ENCODE data around the gene DRD3. TPM values are rescaled to one million over a fixed set of nuclear protein-coding genes. Genes with fewer than 3 reads are reported as not detected.

DRD3 gene
- total RNA-seq, 2 donors from 2014 or later: not detected

DNA sequence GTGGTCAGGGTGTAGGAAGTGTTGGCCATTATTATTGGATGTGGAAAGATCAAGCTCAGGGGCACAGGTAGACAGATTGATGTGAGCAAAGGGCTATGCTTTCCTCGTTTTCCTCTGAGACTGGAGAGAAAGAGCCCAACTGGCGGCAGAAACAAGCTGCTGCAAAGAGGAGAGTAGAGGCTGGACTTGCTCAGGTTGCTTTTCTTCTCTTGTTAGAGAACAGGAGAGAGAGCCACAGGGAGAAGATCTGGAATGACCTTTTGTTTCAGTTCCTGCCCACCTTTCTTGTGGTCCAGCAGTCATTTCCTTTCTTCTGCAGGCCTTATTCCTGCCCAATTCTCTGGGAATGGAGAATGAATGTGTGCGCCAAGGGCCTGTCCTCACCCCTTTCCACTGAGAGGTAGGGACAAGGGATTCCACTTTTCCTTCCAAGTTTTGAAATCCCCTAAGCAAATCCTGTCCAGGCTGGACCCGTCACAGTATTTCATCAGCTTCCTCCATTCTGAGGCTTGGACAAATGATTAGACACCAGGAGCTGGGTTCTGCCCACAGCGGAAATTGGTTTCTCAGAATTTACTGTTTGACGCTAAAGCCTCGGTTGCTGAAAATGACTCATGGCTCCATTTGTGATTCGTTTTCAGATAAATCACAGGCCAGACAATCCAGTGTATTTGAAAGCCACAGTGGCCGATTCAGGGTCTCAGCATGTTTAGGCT is 42.5 kb upstream of the DRD3 start:
- Histone ChIP-seq H3K27ac (no peak overlapping the region), H3K9me3 (no peaks in the 10 kb centered on the region), H3K27me3 (no peaks in the 10 kb centered on the region), H3K4me3 (no peak overlapping the region), H3K9ac (ENCODE audit: low read depth in 2 of 2, low read length in 2 of 2) (no peak overlapping the region), H3K36me3 (no peaks in the 10 kb centered on the region), H3K4me1 (no peaks in the 10 kb centered on the region)
- intact Hi-C loops (cut with DNase I): no loop called here
- no peak for DNase-seq
- TF ChIP-seq, protein P1, sequence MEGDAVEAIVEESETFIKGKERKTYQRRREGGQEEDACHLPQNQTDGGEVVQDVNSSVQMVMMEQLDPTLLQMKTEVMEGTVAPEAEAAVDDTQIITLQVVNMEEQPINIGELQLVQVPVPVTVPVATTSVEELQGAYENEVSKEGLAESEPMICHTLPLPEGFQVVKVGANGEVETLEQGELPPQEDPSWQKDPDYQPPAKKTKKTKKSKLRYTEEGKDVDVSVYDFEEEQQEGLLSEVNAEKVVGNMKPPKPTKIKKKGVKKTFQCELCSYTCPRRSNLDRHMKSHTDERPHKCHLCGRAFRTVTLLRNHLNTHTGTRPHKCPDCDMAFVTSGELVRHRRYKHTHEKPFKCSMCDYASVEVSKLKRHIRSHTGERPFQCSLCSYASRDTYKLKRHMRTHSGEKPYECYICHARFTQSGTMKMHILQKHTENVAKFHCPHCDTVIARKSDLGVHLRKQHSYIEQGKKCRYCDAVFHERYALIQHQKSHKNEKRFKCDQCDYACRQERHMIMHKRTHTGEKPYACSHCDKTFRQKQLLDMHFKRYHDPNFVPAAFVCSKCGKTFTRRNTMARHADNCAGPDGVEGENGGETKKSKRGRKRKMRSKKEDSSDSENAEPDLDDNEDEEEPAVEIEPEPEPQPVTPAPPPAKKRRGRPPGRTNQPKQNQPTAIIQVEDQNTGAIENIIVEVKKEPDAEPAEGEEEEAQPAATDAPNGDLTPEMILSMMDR (IDR thresholded peaks at IDR 0.05): no peak

DNA sequence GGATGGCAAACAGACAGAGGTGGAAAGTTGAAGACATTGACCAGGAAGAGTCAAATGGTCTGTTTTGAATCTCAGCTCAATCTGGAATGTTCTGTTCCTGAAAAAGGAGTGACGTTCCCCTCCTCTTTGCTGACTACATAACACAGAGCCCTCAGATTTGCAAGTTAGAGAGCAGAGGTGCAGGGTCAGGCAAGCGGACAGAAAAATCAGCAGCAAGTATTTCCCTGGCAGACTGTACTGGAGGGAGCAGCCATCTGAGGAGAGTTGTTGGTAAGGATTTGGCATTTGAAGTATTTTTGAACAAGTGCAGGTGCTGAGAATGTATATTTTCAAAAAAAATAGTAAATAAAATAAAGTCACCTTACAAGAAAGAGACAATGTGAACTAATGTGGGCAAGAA is 40.9 kb upstream of the DRD3 start:
- H3K4me3 ChIP-seq: no peak overlapping the region
- H3K4me1 ChIP-seq: no peaks in the 10 kb centered on the region
- intact Hi-C loops (cut with DNase I): no loop called here
- no peak overlapping the region for H3K27ac ChIP-seq
- no peaks in the 10 kb centered on the region for H3K27me3 ChIP-seq
- H3K36me3 ChIP-seq: no peaks in the 10 kb centered on the region
- no peak for DNase-seq
- TF ChIP-seq, protein P1 (IDR thresholded peaks at IDR 0.05): no peak
- no peaks in the 10 kb centered on the region for H3K9me3 ChIP-seq
- H3K9ac ChIP-seq (ENCODE audit: low read depth in 2 of 2, low read length in 2 of 2): no peak overlapping the region

DNA sequence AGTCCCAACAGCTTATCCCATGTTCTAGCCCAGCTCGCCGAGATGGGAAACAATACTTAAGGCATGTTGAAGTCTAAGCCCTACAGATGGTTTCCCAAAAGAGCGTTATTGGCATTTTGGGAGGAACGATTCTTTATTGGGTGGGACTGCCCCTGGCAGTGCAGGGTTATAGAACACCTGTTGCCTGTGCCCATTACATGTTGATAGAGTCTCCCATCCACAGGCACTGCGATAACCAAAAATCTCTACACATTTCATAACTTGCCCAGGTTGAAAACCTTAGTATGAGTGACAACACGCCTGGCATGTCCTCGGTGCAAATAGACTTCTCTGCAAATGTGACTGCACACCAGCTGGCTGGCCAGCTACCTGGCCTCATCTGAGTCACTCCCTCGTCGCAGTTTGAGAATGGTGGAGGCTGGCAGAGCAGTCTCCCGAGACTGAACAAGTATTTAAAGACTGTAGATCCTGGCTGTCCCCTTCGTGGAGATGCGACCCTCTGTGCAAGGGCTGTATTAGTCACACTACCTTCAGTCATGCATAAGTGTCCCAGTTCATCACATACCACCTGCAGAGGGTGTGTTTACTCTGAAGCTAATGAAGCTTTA is 39.8 kb upstream of the DRD3 start:
- Histone ChIP-seq H3K4me1 (no peaks in the 10 kb centered on the region), H3K27me3 (no peaks in the 10 kb centered on the region), H3K36me3 (no peaks in the 10 kb centered on the region), H3K9me3 (no peaks in the 10 kb centered on the region), H3K27ac (no peak overlapping the region), H3K9ac (ENCODE audit: low read depth in 2 of 2, low read length in 2 of 2) (no peak overlapping the region), H3K4me3 (no peak overlapping the region)
- TF ChIP-seq, protein P1 (IDR thresholded peaks at IDR 0.05): no peak
- intact Hi-C loops (cut with DNase I): no loop called here
- no peak for DNase-seq

DNA sequence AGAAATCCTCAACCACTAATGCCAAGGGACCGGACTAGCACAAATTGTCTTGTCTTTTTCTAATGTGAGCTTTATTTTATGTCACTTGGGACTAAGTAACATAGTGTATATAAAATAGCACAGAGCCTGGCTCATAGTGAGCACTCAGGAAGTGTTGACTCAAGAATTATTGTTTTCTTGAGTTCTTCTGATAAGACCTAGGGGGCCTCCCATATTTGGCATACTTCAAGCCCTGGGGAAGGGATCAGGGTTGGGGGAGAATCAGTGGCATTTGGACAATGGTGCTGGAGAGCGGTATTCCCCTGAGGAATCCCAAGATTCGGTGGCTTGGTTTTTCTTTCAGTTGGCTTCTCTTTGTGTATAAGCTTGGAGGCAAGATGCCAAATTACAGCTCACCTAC is 39.2 kb upstream of the DRD3 start:
- no peaks in the 10 kb centered on the region for H3K27me3 ChIP-seq
- no peaks in the 10 kb centered on the region for H3K36me3 ChIP-seq
- no peak for DNase-seq
- no peak overlapping the region for H3K4me3 ChIP-seq
- TF ChIP-seq, protein P1 (IDR thresholded peaks at IDR 0.05): no peak
- H3K4me1 ChIP-seq: no peaks in the 10 kb centered on the region
- H3K9me3 ChIP-seq: no peaks in the 10 kb centered on the region
- no peak overlapping the region for H3K27ac ChIP-seq
- H3K9ac ChIP-seq (ENCODE audit: low read depth in 2 of 2, low read length in 2 of 2): no peak overlapping the region
- intact Hi-C loops (cut with DNase I): no loop called here

DNA sequence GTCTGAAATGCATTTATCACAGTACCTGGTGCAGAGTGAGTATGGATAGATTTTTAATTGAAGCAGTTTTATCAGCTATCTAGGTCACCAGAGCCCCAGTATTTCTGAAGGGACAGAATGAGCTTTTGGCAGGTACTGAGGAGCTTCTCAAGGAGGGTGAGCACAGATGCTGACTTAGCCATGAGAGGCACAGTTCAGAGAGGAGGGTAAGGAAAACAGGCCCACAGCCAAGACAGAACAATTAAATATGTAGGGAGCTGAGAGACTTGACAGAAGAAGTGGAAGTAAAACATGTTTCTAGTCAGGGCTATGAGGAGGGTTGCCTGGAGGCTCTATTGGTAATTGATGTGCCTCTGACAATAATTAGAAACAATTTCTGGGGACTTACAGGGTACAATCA is 38.4 kb upstream of the DRD3 start:
- no peak overlapping the region for H3K4me3 ChIP-seq
- TF ChIP-seq, protein P1 (IDR thresholded peaks at IDR 0.05): no peak
- H3K9me3 ChIP-seq: no peaks in the 10 kb centered on the region
- H3K27ac ChIP-seq: no peak overlapping the region
- intact Hi-C loops (cut with DNase I): no loop called here
- DNase-seq: no peak
- no peaks in the 10 kb centered on the region for H3K27me3 ChIP-seq
- H3K36me3 ChIP-seq: no peaks in the 10 kb centered on the region
- no peaks in the 10 kb centered on the region for H3K4me1 ChIP-seq
- H3K9ac ChIP-seq (ENCODE audit: low read depth in 2 of 2, low read length in 2 of 2): no peak overlapping the region

Data from colonic mucosa (tissue), 4 donors.